ENCODE results near the gene CEP112.

DNA sequence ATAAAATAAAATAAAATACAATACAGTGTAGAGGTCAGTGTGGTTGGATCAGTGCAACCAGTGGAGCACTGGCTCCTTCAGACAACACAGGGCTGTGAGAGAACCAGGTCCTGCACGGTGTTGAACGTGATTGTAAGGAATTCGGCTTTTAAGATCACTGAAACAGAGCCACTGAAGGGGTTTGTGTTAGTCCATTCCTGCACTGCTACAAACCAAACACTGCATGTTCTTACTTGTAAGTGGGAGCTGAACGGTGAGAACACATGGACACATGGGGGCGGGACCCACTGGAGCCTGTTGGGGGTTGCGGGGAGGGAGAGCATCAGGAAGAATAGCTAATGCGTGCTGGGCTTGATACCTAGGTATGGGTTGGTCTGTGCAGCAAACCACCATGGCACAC, 437.3 kb downstream of the CEP112 start:
- TF ChIP-seq, protein P1, sequence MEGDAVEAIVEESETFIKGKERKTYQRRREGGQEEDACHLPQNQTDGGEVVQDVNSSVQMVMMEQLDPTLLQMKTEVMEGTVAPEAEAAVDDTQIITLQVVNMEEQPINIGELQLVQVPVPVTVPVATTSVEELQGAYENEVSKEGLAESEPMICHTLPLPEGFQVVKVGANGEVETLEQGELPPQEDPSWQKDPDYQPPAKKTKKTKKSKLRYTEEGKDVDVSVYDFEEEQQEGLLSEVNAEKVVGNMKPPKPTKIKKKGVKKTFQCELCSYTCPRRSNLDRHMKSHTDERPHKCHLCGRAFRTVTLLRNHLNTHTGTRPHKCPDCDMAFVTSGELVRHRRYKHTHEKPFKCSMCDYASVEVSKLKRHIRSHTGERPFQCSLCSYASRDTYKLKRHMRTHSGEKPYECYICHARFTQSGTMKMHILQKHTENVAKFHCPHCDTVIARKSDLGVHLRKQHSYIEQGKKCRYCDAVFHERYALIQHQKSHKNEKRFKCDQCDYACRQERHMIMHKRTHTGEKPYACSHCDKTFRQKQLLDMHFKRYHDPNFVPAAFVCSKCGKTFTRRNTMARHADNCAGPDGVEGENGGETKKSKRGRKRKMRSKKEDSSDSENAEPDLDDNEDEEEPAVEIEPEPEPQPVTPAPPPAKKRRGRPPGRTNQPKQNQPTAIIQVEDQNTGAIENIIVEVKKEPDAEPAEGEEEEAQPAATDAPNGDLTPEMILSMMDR (IDR thresholded peaks at IDR 0.05), result no peak
- no peak for TF ChIP-seq POLR2A (IDR thresholded peaks at IDR 0.05)
